ENCODE data around the gene PDPK1. TPM values are rescaled to one million over a fixed set of nuclear protein-coding genes. Genes with fewer than 3 reads are reported as not detected.
"Not testable (repeated sequence)": the region's sequence is repeated elsewhere in the genome, so short reads cannot be mapped to it uniquely, and the experiment has no call there.

Gene PDPK1
- total RNA-seq, 1 donor: 37.1 TPM

DNA sequence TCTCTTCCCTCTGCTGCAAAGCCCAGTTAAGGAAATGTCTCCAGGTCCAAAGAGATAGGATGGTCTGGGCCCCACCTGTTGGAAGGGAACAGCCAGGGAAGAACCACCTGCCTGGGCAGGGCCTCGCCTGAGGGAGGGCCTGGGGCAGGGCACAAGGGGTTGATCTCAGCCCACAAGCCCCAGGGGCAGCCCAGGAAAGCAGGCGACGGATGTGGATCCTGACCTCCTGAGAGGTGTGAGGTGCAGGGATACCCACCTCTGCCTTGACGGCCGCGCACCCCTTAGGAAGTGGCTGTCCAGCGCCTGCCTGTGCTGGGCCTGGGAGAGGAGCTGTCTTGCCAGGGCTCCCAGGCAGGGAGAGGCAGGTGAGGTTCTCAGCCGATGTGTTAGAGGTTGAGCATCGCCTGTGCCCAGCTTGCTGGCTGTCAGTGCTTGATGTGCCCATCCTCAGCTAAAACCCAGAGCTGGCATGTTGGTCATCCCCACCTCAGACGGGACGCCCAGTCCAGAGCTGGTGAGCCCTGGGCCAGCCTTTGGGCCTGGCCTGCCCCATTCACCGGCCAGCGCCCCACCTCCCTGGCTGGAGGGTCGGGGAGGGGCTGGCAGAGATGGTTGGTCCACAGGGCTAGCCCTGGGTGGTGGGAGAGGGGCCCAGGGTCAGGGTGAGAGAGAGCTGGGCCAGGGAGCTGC, 7.0 kb upstream of the PDPK1 start:
- H3K4me3 ChIP-seq (ENCODE audit: low read depth, low read length): no peak overlapping the region
- DNase-seq (ENCODE audit: low read depth): no peak
- TF ChIP-seq, protein P1, sequence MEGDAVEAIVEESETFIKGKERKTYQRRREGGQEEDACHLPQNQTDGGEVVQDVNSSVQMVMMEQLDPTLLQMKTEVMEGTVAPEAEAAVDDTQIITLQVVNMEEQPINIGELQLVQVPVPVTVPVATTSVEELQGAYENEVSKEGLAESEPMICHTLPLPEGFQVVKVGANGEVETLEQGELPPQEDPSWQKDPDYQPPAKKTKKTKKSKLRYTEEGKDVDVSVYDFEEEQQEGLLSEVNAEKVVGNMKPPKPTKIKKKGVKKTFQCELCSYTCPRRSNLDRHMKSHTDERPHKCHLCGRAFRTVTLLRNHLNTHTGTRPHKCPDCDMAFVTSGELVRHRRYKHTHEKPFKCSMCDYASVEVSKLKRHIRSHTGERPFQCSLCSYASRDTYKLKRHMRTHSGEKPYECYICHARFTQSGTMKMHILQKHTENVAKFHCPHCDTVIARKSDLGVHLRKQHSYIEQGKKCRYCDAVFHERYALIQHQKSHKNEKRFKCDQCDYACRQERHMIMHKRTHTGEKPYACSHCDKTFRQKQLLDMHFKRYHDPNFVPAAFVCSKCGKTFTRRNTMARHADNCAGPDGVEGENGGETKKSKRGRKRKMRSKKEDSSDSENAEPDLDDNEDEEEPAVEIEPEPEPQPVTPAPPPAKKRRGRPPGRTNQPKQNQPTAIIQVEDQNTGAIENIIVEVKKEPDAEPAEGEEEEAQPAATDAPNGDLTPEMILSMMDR (IDR thresholded peaks at IDR 0.05; ENCODE audit: insufficient read depth, low read depth, low read length): no peak

DNA sequence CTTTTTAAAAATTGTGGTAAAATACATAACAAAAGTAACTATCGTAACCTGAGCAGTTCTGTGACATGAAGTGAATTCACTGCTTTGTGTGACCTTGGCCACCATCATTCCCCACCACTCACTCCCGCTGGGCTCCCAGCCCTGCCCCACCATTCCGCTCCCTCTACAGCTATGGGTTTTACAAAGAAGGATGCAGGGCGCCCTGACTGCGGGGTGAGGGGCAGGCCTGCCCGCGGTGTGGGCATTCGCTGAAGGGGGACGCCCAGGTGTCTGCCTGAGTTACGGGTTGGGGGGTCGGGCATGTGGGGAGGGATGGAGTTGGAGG, 6.5 kb upstream of the PDPK1 start, which contains the start of gene CEMP1:
TSS of gene CEMP1 (minus strand) at position 38 of the 325 bp plus-strand sequence. CDS start 335 bp downstream, outside the sequence.
- TF ChIP-seq, protein P1 (IDR thresholded peaks at IDR 0.05; ENCODE audit: insufficient read depth, low read depth, low read length): no peak
- DNase-seq (ENCODE audit: low read depth): no peak
- peak within 1 kb of the TSS; percentile 68 for H3K4me3 ChIP-seq (ENCODE audit: low read depth, low read length)

DNA sequence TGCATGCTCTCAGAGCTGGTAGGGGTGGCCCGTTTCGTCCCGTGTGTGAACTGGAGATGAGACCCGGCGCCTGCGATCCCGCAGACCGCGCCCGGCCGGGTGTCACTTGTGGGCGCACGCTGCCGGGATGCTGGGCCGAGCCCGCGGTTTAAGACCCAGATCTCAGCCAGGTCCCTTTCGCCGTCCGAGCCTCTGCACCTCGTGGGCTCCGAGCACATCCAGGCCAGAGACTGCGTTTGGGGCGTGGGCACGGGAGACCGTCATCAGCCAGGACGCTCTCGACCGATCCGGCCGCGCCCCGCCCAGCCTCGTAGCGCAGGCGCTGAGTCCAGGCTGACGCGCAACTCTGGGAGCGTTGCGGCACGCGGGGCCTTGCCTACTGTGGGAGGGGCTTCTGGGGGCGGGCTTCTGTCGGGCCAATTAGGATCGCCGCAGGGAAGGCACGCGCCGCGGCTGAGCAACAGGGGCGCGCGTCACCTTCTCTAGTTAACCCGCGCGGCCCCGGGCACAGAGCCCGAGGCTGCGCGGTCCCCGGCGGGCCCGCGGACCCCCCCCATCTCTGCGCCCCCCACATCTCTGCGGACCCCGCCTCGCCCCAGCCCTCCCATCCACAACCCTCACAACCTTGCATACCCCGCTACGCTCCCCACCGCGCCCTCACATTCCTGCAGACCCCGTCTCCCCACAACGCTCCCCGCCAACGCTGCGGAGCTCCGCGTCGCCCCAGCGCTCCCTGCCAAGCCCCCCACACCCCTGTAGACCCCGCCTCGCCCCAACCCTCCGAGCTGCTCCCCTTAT, 5.9 kb upstream of the PDPK1 start:
- TF ChIP-seq, protein P1 (IDR thresholded peaks at IDR 0.05; ENCODE audit: insufficient read depth, low read depth, low read length): no peak
- peak; percentile 97 for DNase-seq (ENCODE audit: low read depth)
- H3K4me3 ChIP-seq (ENCODE audit: low read depth, low read length): peak overlapping the region; percentile 68

DNA sequence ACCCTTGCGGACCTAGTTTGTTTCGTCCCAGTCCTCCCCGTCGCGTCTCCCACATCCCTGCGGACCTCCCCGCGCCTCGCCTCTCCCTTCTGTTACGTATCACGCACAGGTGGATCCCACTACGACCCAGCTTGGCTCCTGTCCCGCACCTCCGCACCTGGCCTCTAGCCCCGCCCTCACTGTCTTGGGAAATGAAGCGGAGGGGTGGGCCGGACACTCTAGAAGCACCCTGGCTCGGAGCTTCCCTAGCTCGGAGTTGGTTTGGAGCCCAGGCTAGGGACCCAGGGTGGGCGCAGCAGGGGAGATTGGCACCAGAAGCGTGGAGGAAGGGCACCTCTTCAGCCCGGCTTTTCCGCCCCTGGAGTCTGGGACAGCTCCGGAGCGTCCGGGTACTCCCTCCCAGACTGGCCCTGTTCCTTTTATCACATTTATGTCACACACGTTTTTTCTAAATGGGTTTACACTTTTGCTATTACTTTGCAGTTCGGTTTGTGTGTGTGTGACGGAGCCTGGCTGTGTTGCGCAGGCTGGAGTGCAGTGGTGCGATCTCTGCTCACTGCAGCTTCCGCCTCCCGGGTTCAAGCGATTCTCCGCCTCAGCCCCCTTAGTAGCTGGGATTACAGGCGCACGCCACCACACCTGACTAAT, 5.2 kb upstream of the PDPK1 start:
- DNase-seq (ENCODE audit: low read depth): peak; percentile 57
- TF ChIP-seq, protein P1 (IDR thresholded peaks at IDR 0.05; ENCODE audit: insufficient read depth, low read depth, low read length): no peak
- peak overlapping the region; percentile 68 for H3K4me3 ChIP-seq (ENCODE audit: low read depth, low read length)

DNA sequence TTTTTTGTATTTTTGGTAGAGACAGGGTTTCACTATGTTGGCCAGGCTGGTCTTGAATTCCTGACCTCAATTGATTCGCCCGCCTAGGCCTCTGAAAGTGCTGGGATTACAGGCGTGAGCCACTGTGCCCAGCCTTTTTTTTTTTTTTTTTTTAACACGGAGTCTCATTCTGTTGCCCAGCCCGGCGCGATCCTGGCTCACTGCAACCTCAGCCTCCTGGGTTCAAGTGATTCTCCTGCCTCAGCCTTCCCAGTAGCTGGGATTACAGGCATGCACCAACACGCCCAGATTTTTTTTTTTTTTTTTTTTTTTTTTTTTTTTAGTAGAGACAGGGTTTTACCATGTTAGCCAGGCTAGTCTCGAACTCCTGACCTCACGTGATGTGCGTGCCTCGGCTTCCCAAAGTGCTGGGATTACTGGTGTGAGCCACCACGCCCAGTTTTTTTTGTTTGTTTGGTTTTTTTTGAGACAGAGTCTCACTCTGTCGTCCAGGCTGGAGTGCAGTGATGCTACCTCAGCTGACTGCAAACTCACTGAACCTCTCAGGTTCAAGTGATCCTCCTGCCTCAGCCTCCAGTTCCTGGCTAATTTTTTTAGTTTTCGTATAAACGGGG, 4.6 kb upstream of the PDPK1 start:
- not testable (repeated sequence) for DNase-seq (ENCODE audit: low read depth)
- peak overlapping the region; percentile 68 for H3K4me3 ChIP-seq (ENCODE audit: low read depth, low read length)

DNA sequence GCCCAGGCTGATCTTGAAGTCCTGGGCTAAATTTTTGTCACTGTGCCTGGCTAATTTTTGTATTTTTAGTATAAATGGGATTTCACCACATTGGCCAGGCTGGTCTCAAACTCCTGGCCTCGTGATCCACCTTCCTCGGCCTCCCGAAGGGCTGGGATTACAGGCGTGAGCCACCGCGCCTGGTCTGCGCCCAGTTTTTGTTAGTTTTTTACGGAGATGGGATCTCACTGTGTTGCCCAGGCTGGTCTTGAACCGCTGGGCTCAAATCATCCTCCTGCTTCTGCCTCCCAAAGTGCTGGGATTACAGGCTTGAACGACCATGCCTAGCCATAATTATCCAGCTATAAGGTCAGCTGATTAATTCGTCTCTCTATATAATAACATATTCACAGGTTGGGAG, 3.9 kb upstream of the PDPK1 start:
- DNase-seq (ENCODE audit: low read depth): no peak
- no peak overlapping the region for H3K4me3 ChIP-seq (ENCODE audit: low read depth, low read length)
- TF ChIP-seq, protein P1 (IDR thresholded peaks at IDR 0.05; ENCODE audit: insufficient read depth, low read depth, low read length): no peak

DNA sequence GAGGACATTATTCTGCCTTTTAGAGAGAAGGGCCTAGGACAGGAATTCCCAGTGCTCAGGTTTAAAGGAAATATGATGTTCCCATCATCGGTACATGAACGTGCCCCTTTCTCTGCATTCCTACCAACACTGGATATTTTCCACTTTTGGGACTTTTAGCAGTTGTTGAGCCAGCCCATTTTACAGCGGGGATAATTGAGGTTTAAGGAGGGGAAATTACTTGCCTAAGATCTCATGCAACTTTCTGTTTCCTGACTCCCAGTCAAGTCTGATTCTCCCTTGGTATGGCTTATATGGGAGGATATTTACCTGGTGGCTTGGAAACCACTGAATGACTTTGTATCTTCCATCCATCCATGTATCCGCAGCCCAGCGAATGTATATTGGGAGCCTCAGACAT, 3.5 kb upstream of the PDPK1 start:
- not testable (repeated sequence) for H3K4me3 ChIP-seq (ENCODE audit: low read depth, low read length); DNase-seq (ENCODE audit: low read depth)

Measured in fibroblast of villous mesenchyme (primary cell).